Fibroblast of the aortic adventitia (primary cell): ENCODE data around the gene ACADM. TPM values are rescaled to one million over a fixed set of nuclear protein-coding genes. Genes with fewer than 3 reads are reported as not detected.
"Not testable (repeated sequence)": the region's sequence is repeated elsewhere in the genome, so short reads cannot be mapped to it uniquely, and the experiment has no call there.

ENCODE experiments used
- DNase-seq: peaks from one replicate; pipeline ENCODE4 v3.0.0-alpha.2; 2010; ENCODE audit warnings: low read depth
- H3K4me3 ChIP-seq: 2 replicates; pipeline ENCODE4 v1.5.1; 2011; ENCODE audit warnings: low read depth, mild to moderate bottlenecking, control low read depth, low read length, moderate library complexity
- CTCF ChIP-seq: IDR thresholded peaks from 2 replicates; pipeline ENCODE4 v1.5.1; 2011; ENCODE audit warnings: mild to moderate bottlenecking, low read length, control low read depth, inconsistent platforms; ENCODE audit not compliant: insufficient read depth
- total RNA-seq: library from RNA; depleted of rRNA; stranded (reverse); fragments of >200 nt; gene quantifications from 2 replicates; pipeline ENCODE4 v1.2.3, GENCODE V29; 2012; ENCODE audit warnings: low replicate concordance

Gene ACADM
- total RNA-seq, 1 donor = 41.4 TPM

DNA sequence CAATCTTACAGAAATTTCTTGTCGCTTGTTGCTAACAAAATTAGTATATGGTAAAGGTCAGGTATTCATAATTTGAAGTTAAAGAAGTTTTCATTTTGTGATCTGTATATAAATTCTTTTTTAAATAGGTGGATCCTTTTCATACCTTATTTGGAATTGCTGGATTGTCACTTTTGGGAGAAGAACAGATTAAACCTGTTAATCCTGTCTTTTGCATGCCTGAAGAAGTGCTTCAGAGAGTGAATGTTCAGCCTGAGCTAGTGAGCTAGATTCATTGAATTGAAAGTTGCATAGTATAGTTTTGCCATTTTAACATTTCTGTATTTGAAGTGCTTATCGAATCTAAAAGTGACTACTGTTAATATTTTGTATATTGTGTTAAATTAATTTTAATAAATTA lies 69.9 kb downstream of the ACADM start:
- no peak for DNase-seq
- no peak for TF ChIP-seq CTCF

DNA sequence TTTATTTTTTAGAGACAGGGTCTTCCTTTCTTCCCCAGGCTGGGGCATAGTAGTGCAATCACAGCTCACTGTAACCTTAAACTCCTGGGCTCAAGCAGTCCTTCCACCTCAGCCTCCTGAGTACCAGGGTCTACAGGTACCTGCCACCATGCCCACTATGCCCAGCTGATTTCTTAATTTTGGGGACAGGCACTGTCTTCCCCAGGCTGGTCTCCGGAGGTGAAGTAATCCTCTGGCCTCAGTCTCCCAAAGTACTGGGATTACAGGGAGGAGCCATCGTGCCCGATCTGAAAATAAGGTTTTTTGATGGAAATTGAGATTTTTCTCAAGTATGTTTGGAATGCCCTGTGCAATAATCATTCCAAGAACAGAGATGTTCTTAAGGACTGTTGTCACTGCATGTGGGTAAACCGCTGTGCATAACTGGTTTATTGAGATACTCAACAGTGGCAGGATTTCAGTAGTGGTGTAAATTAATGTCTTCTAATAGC lies 71.2 kb downstream of the ACADM start:
- TF ChIP-seq CTCF = no peak
- H3K4me3 ChIP-seq = no peak overlapping the region

More for the DNA sequence above, 69.9 kb downstream of the ACADM start:
- H3K4me3 ChIP-seq = no peak overlapping the region

DNA sequence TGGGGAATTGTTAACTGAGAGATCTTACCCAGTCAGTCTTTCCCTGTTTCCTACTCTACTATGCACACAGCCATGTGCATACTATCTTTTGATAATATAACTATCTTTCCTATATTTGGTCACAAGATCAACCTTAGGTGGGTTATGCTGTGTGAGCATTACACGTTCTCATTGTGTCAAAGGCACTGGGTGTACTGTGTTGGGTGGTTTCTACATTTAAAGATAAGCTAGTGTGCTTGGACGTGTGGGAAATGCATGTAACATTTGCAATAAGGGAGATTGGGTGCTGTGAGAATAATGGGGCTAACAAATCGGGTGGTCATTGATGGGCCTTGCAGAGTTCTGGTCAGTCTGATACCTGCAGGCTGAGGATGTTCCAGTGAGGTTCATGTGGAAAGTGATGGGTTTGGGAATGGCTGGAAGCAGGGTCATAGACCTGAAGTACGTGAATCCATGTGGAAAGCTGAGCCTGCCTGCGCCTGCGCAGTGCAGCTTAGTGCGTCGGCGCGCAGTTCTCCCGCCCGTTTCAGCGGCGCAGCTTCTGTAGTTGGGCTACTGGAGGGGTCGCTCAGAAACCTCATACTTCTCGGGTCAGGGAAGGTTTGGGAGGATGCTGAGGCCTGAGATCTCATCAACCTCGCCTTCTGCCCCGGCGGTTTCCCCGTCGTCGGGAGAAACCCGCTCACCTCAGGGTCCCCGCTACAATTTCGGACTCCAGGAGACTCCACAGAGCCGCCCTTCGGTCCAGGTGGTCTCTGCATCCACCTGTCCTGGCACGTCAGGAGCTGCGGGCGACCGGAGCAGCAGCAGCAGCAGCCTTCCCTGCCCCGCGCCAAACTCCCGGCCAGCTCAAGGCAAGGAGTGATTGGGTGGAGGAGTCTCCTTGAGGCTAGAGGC lies 72.1 kb downstream of the ACADM start, which contains the start of gene MSH4:
Gene MSH4, plus strand, starts transcription at position 507 of the 897 bp plus-strand sequence. Its CDS starts 104 bp downstream, at position 611.
- no peak within 1 kb of the TSS for H3K4me3 ChIP-seq
- no peak for TF ChIP-seq CTCF
- DNase-seq = no peak

More for the DNA sequence above, 71.2 kb downstream of the ACADM start:
- no peak for DNase-seq

GRCh38 chr1:75797273-75797588 lies 72.7 kb downstream of the ACADM start:
- DNase-seq = no peak
- no peak for TF ChIP-seq CTCF
- no peak overlapping the region for H3K4me3 ChIP-seq

GRCh38 chr1:75797606-75798216 lies 73.2 kb downstream of the ACADM start:
- no peak for TF ChIP-seq CTCF
- DNase-seq = no peak
- H3K4me3 ChIP-seq = no peak overlapping the region

- H3K4me3 ChIP-seq, DNase-seq: not testable (repeated sequence)
These were observed 77.0 kb downstream of the ACADM start for GRCh38 chr1:75801480-75801879.

- no peak for DNase-seq
- H3K4me3 ChIP-seq = no peak overlapping the region
- TF ChIP-seq CTCF = no peak
These were observed 84.4 kb downstream of the ACADM start for GRCh38 chr1:75808921-75809320.

GRCh38 chr1:75810113-75810512 lies 85.6 kb downstream of the ACADM start:
- DNase-seq, H3K4me3 ChIP-seq: not testable (repeated sequence)
